Testis (tissue), 2 donors: ENCODE data around the gene KRTAP5-6.

Source experiments
- POLR2A ChIP-seq: fragments of 450-650 bp; IDR thresholded peaks from one replicate; pipeline ENCODE4 v1.6.1; 2017; ENCODE audit warnings: antibody characterized with exemption, mild to moderate bottlenecking, moderate library complexity
- TF ChIP-seq, protein P1 (sequence below), 3 experiments: fragments of 450-650 bp in 2 of 3; fragments of 200-600 bp in 1 of 3; sonication (generic) in 1 of 3; IDR thresholded peaks; one replicate each; pipeline ENCODE4 v1.5.1; 2016 to 2019; ENCODE audit warnings: antibody characterized with exemption in 3 of 3, mild to moderate bottlenecking in 2 of 3, moderate library complexity in 1 of 3

DNA sequence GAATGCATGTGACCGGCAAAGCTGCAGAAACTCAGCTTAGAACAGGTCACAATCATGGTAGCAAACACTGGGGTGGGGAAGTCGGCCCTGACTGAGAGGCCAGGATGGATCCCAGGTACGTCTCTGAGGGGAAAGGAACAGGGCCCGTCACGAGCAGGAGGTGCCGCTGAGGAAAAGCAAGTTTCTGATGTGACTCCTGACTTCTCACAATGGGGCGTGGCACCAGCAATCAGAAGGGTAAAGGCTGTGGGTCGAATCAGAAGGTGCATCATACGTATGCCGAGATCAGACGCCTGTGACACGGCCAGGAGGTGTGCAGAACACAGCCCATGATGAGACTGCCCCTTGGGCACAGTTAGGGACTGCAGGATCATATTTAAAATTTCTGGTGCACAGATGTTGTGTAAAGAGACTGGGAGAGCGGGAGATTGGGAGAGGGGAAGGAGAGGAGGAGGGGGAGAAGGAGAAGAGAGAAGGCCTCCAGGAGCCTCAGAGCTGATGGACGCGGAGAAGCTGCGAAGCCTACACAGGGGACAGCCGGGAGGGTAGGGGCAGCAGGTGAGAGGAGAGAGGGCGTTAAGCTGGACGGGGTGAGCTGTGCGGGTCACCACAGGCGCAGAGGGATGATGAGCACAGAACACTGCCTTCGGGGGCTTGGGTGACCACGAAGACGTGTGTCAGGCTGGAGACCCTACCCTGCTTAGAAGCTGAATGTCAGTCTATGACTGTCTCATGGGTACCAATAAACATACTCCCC, 36.7 kb upstream of the KRTAP5-6 start:
- TF ChIP-seq, protein P1, sequence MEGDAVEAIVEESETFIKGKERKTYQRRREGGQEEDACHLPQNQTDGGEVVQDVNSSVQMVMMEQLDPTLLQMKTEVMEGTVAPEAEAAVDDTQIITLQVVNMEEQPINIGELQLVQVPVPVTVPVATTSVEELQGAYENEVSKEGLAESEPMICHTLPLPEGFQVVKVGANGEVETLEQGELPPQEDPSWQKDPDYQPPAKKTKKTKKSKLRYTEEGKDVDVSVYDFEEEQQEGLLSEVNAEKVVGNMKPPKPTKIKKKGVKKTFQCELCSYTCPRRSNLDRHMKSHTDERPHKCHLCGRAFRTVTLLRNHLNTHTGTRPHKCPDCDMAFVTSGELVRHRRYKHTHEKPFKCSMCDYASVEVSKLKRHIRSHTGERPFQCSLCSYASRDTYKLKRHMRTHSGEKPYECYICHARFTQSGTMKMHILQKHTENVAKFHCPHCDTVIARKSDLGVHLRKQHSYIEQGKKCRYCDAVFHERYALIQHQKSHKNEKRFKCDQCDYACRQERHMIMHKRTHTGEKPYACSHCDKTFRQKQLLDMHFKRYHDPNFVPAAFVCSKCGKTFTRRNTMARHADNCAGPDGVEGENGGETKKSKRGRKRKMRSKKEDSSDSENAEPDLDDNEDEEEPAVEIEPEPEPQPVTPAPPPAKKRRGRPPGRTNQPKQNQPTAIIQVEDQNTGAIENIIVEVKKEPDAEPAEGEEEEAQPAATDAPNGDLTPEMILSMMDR (IDR thresholded peaks at IDR 0.05) = no peak
- no peak for TF ChIP-seq POLR2A
